GM19395 (cell line): ENCODE results near the gene VAC14.
"Not testable (repeated sequence)": the region's sequence is repeated elsewhere in the genome, so short reads cannot be mapped to it uniquely, and the experiment has no call there.

Experiments used
- ATAC-seq: cut with Tn5 transposase; IDR thresholded peaks from one replicate; pipeline ENCODE4 v1.9.1; 2021; ENCODE audit warnings: mild to moderate bottlenecking, moderate library complexity; ENCODE audit not compliant: unreplicated experiment

The VAC14 gene

GRCh38 chr16:70648606-70649005, 152.4 kb downstream of the VAC14 start:
- ATAC-seq = no peak

DNA sequence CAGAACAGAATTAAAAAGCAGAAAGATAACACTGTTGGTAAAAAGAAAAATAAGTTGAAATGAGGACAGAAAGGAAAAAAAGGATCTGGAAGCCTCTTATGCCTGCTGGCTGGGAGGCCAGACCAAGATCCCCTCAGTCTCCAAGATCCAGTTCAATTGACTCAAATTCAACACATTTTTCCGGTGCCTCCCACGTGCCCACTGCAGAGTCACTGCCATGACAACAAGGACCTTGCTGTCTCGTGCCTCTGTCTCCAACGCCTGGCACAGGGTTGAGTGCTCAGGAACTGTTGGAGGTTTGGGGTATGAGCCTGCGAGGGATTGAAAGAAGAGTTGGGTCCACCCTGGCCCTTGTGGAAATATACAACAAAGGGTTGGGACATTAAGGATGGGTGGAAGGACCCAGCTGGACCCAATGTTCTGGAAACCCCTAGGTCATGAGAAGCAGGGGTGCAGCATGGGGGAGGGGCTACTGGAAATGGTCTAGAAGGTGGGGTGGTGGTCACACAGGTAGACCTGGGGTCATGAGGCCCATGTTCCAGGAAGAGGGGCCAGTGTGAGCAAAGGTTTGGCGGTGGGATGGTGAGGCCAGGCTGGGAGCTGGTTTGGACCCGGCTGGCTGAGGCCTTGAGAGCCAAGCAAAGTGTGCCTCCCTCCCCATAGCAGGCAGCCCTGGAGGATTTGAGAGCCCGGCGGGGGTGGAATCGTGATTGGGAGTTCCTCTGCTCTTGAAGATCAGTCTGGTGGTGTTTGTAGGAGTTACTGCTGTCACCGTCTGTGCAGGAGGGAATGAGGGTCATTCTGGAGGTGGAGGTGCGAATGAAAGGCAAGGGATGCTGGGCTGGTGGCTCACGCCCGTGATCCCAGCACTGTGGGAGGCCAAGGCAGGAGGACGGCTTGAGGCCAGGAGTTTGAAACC, 153.3 kb downstream of the VAC14 start:
- no peak for ATAC-seq

- ATAC-seq = no peak
Observed at GRCh38 chr16:70646260-70647241, 154.4 kb downstream of the VAC14 start, which contains the start of gene IL34. Gene IL34, plus strand, starts transcription at chr16:70646559. Its CDS starts 389 bp downstream, at chr16:70646948.

DNA sequence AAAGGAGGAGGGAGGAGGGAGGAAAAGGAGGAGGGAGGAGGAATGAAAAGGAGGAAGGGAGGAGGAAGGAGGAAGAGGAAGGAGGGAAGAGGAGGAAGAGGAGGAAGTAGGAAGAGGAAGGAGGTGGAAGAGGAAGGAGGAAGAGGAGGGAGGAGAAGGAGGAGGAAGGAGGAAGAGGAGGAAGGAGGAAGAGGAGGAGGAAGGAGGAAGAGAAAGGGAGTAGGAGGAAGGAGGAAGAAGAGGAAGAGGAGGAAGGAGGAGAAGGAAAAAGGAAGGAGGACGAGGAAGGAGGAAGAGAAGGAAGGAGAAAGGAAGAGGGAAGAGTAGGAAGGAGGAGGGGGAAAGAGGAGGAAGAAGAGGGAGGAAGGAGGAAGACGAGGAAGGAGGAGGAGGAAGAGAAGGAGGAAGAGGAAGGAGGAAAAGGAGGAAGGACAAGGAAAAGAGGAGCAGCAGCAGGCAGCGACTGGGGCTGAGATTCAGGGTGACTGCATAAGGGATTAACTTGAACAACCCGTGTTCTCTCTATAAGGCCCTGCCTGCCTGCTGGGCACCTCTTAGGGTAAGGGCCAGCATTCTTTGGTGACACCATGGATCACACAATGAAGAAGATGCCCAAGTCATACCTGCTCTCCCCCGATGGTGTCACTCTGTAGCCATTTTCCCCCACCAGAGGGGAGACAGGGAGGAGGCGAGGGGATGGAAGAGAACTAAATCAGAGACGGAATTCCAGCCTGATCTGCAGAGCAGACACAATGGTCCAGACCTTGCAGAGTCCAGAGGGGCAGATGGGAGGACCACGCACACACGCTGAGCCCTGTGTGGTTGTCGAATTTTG, 156.0 kb downstream of the VAC14 start:
- ATAC-seq = no peak

- ATAC-seq = not testable (repeated sequence)
Observed at GRCh38 chr16:70643264-70643663, 157.7 kb downstream of the VAC14 start.

GRCh38 chr16:70642633-70643032, 158.3 kb downstream of the VAC14 start:
- no peak for ATAC-seq

DNA sequence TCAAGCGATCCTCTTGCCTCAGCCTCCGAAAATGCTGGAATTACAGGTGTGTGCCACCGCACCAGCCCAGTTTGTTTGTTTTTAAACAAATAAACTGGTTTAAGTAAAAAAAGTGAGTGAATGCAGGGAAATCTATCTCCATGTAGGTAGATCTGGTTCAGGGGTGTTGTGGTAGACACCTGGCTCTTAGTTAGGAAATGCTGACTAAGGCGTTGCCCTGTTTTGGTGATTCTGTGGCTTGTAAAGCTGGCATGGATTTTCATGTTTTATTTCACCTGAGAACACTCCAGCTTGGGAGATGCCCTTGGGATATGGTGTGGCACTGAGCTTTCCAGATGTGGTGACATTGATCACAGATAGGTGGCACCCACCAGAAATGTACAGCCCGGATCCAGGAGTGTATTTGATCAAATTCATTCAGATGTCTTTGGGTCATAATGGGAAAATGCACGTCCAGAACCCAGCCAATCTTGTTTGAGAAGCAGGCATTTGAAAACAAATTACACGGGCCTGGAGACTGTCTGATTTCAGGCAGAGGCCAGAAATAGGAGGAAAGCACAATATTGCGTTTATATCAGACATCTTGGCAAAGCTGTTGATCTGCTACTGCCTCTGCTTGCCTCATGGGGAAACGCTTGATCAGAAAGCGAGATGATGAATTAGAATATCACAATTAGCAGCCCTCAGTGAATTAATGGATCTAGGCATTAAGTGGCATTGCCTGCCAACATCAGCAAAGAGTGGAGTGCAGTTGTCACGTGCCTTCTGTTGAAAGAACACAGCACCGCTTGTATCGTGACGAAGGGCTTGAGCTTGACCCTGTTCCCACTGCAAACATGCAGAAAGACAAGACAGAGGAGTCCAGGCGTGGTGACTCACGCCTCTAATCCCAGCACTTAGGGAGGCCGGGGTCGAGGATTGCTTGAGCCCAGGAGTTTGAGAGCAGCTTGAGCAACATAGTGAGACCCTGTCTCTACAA, 161.9 kb downstream of the VAC14 start:
- ATAC-seq = no peak
